Upper lobe of right lung (tissue), 1 donor: Measurements from ENCODE around the gene NKD1. TPM values are rescaled to one million over a fixed set of nuclear protein-coding genes. Genes with fewer than 3 reads are reported as not detected.

Experiments
- ATAC-seq: fragments of 200-7000 bp; cut with Tn5 transposase; one replicate; pipeline ENCODE4 v1.9.1; 2020; ENCODE audit warnings: mild to moderate bottlenecking, moderate library complexity
- DNase-seq: peaks from one replicate; pipeline ENCODE4 v3.0.0-alpha.2; 2020
- H3K27ac ChIP-seq: fragments of 200-600 bp; one replicate; pipeline ENCODE4 v1.8.0; 2022
- H3K27me3 ChIP-seq: fragments of 200-600 bp; one replicate; pipeline ENCODE4 v1.8.0; 2022; ENCODE audit warnings: mild to moderate bottlenecking
- H3K36me3 ChIP-seq: fragments of 200-600 bp; one replicate; pipeline ENCODE4 v1.8.0; 2022
- H3K4me1 ChIP-seq: fragments of 200-600 bp; one replicate; pipeline ENCODE4 v1.8.0; 2022
- H3K4me3 ChIP-seq: fragments of 200-600 bp; one replicate; pipeline ENCODE4 v1.8.0; 2022; ENCODE audit warnings: mild to moderate bottlenecking
- H3K9me3 ChIP-seq: fragments of 200-600 bp; one replicate; pipeline ENCODE4 v1.8.0; 2022
- CTCF ChIP-seq: fragments of 200-600 bp; IDR thresholded peaks from one replicate; pipeline ENCODE4 v1.8.0; 2022; ENCODE audit warnings: antibody characterized with exemption
- intact Hi-C: fragments of 100-400 bp; cut with DNase I; formaldehyde crosslinking; loops from one replicate; pipeline ENCODE4 v1.11.0; 2022
- total RNA-seq: library from RNA; stranded (reverse); fragmentation: NEBNext Ultra II Directional; extraction: Animal tissue kit (Norgen Biotek cat#: 25700); gene quantifications from one replicate; pipeline ENCODE4 v1.2.1, GENCODE V29; 2021
- donor health status: DM: no; HTN: yes; CAD: no; lungs with severe emphysema.

NKD1 gene
- total RNA-seq, 1 donor from 2014 or later: 47.2 TPM

- ATAC-seq (no peak), DNase-seq (no peak)
- intact Hi-C loops: no loop called here
- H3K9me3 ChIP-seq: no peaks in the 10 kb centered on the region
- H3K4me1 ChIP-seq: peaks cover 13% of the 10 kb centered on the region
- H3K27ac ChIP-seq: no peak overlapping the region
- no peaks in the 10 kb centered on the region for H3K27me3 ChIP-seq
- H3K4me3 ChIP-seq: no peak overlapping the region
- H3K36me3 ChIP-seq: no peaks in the 10 kb centered on the region
- TF ChIP-seq CTCF: no peak
These were observed 78.7 kb downstream of the NKD1 start for GRCh38 chr16:50626868-50627267.

GRCh38 chr16:50627419-50627818 lies 79.2 kb downstream of the NKD1 start:
- Histone ChIP-seq H3K36me3 (no peaks in the 10 kb centered on the region), H3K27ac (no peak overlapping the region), H3K4me1 (peaks cover 13% of the 10 kb centered on the region), H3K27me3 (no peaks in the 10 kb centered on the region), H3K4me3 (no peak overlapping the region), H3K9me3 (no peaks in the 10 kb centered on the region)
- peak; percentile 19 for TF ChIP-seq CTCF
- ATAC-seq (peak; percentile 10), DNase-seq (no peak)
- intact Hi-C loops: no loop called here

GRCh38 chr16:50628156-50628802 lies 80.1 kb downstream of the NKD1 start:
- no peak for TF ChIP-seq CTCF
- intact Hi-C loops: no loop called here

GRCh38 chr16:50629334-50629733 lies 81.1 kb downstream of the NKD1 start:
- TF ChIP-seq CTCF: no peak
- no peaks in the 10 kb centered on the region for H3K27me3 ChIP-seq
- ATAC-seq (no peak), DNase-seq (no peak)
- intact Hi-C loops: no loop called here
- peaks cover 13% of the 10 kb centered on the region for H3K4me1 ChIP-seq
- peaks cover 5% of the 10 kb centered on the region for H3K36me3 ChIP-seq
- H3K4me3 ChIP-seq: no peak overlapping the region
- H3K27ac ChIP-seq: no peak overlapping the region
- H3K9me3 ChIP-seq: no peaks in the 10 kb centered on the region

More at GRCh38 chr16:50628156-50628802, 80.1 kb downstream of the NKD1 start:
- ATAC-seq (no peak), DNase-seq (no peak)
- Histone ChIP-seq H3K27ac (no peak overlapping the region), H3K27me3 (no peaks in the 10 kb centered on the region), H3K4me3 (no peak overlapping the region), H3K4me1 (peaks cover 13% of the 10 kb centered on the region), H3K9me3 (no peaks in the 10 kb centered on the region), H3K36me3 (no peaks in the 10 kb centered on the region)

- Histone ChIP-seq H3K4me1 (peaks cover 13% of the 10 kb centered on the region), H3K27me3 (no peaks in the 10 kb centered on the region), H3K36me3 (peaks cover 6% of the 10 kb centered on the region), H3K4me3 (no peak overlapping the region), H3K9me3 (no peaks in the 10 kb centered on the region), H3K27ac (no peak overlapping the region)
- ATAC-seq (no peak), DNase-seq (no peak)
- intact Hi-C loops: no loop called here
- TF ChIP-seq CTCF: no peak
These were observed 82.3 kb downstream of the NKD1 start for GRCh38 chr16:50630394-50631020.
